ENCODE measurements around the gene CXorf58. TPM values are rescaled to one million over a fixed set of nuclear protein-coding genes. Genes with fewer than 3 reads are reported as not detected.

Gene CXorf58
- total and polyA plus RNA-seq, 2 of the 4 experiments (the other 2 are of a cell fraction) = not detected

GRCh38 chrX:23898412-23898959 is 9.3 kb upstream of the CXorf58 start:
- Histone ChIP-seq H2BK5ac (ENCODE audit: low read depth, low read length, poor library complexity, severe bottlenecking) (no peak overlapping the region), H3K18ac (ENCODE audit: low read depth, low read length) (no peak overlapping the region), H2BK15ac (ENCODE audit: low read depth, low read length) (no peak overlapping the region), H3K9me3 (ENCODE audit: control insufficient read depth, insufficient read depth, low read length) (no peaks in the 10 kb centered on the region), H3K56ac (ENCODE audit: extremely low read depth, insufficient read depth, low read length) (no peak overlapping the region), H4K8ac (ENCODE audit: low read depth in 2 of 2, low read length in 2 of 2) (no peak overlapping the region), H3K36me3 (ENCODE audit: control insufficient read depth, insufficient read depth, low read length) (no peaks in the 10 kb centered on the region), H3K4me3 (ENCODE audit: insufficient read depth, low read depth, low read length) (no peak overlapping the region), H4K20me1 (ENCODE audit: insufficient read depth, low read length) (no peaks in the 10 kb centered on the region), H3K4me2 (ENCODE audit: low read depth, low read length) (peak overlapping the region; percentile 1; the same call in 1 of the 2 replicates), H3K23ac (ENCODE audit: low read depth, low read length) (no peak overlapping the region), H3K4me1 (ENCODE audit: control insufficient read depth, insufficient read depth, low read length) (peaks cover 4% of the 10 kb centered on the region), H3K9me1 (ENCODE audit: insufficient read depth, low read length) (no peaks in the 10 kb centered on the region), H3K27ac (ENCODE audit: insufficient read depth, low read length) (no peak overlapping the region), H2BK20ac (ENCODE audit: low read depth, low read length) (no peak overlapping the region), H3K14ac (replicated peaks; ENCODE audit: low read depth, low read length) (no peak overlapping the region), H3K27me3 (ENCODE audit: control insufficient read depth, insufficient read depth, low read length) (no peaks in the 10 kb centered on the region), H2AK9ac (replicated peaks; ENCODE audit: low read depth, low read length, poor library complexity) (no peak overlapping the region), H2AFZ (replicated peaks; ENCODE audit: low read length, poor library complexity) (no peak overlapping the region), H3K79me1 (ENCODE audit: low read depth in 1 of 2, low read length in 2 of 2) (0 out of 4 replicates have a peak, but pooled peaks cover 0 to 3% of the 10 kb centered on the region in 2 experiments), H3K9ac (ENCODE audit: low read depth, low read length) (no peak overlapping the region), H2AK5ac (ENCODE audit: low read depth, low read length) (no peak overlapping the region), H4K5ac (ENCODE audit: low read depth, low read length) (no peak overlapping the region), H2BK120ac (ENCODE audit: low read depth, low read length) (no peak overlapping the region), H4K91ac (ENCODE audit: insufficient read depth, low read depth, low read length) (no peak overlapping the region), H3K4ac (ENCODE audit: low read depth, low read length) (no peak overlapping the region)
- TF ChIP-seq MAFK (IDR thresholded peaks at IDR 0.05; ENCODE audit: low read depth, low read length) (peak; percentile 17; the same call in 1 of the 2 replicates), NFE2L2 (IDR thresholded peaks at IDR 0.05; ENCODE audit: low read depth, low read length) (no peak)
- CTCF ChIA-PET = no interaction called here
- no TSS peak for BruUV-seq (replicated peaks)
- no CpG with 5 or more reads among the region's 3 CpGs for WGBS, 2 experiments (ENCODE audit: extremely low coverage in 2 of 2, insufficient read length in 1 of 2)
- ATAC-seq (ENCODE audit: low read depth) (no peak), DNase-seq (peak; percentile 64)
- intact Hi-C loops (cut with micrococcal nuclease) (no loop called here), dilution Hi-C loops (cut with HindIII; ENCODE audit: low sequenced_read_pairs, unreplicated experiment) (no loop called here), in situ Hi-C loops (cut with MboI; ENCODE audit: low sequenced_read_pairs) (no loop called here)
- POLR2A ChIA-PET (ENCODE audit: unreplicated experiment) = no interaction called here

Measured in IMR-90 (cell line).